ENCODE measurements around the gene PXDN.
"Not testable (repeated sequence)": the region's sequence is repeated elsewhere in the genome, so short reads cannot be mapped to it uniquely, and the experiment has no call there.

GRCh38 chr2:1706089-1706841, 38.0 kb downstream of the PXDN start:
- TF ChIP-seq ZNF274 (IDR thresholded peaks at IDR 0.05; ENCODE audit: low read depth, low read length); YY1 (IDR thresholded peaks at IDR 0.05; ENCODE audit: insufficient read depth, insufficient read length): not testable (repeated sequence)

Data from NT2/D1 (cell line).